Measurements from ENCODE around the gene LONP1. TPM values are rescaled to one million over a fixed set of nuclear protein-coding genes. Genes with fewer than 3 reads are reported as not detected.

LONP1 gene
- 85.5 and 107 TPM in 2 replicates for total RNA-seq

GRCh38 chr19:5719961-5720790 lies at the start of gene LONP1, which contains the start of gene CATSPERD:
LONP1 (minus strand) TSS chr19:5720146; CDS start chr19:5720132, 14 bp downstream.
CATSPERD (plus strand) TSS chr19:5720637; CDS start chr19:5720738, 101 bp downstream.

DNA sequence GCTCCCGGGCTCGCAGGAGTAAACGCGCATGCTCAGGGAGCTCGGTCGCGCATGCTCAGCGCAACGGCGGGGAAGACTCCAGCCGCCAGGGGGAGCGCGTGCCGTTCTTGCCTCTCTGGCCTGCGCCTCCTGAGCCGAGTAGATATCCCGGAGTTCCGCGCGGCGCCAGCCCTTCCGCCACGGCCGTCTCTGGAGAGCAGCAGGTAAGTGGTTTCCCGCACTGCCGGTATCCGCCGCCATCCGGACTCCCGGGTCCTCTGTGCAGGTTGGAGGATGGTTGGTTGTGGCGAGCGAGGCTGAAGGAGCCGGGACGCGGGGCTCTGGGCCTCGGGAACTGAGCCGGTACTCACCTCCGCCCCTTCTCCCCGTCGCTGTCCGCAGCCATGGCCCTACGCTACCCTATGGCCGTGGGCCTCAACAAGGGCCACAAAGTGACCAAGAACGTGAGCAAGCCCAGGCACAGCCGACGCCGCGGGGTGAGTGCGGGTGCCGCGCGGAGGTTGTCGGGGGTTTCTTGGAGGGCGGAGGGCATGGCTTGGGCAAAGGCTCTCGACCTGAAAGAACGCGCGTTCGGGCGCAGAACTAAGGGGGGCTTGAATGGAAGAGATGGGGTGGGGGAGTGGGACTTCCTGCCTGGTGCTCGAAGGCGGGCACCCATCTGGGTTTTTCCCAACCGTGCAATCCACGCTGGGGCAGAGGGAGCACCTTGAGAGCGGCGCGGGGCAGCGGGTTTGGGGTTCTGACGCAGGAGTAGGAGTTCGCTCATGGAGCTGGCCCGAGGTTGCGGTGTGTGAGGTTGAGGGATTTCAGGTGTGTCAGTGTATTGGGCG lies 29.6 kb downstream of the LONP1 start, which contains the start of gene RPL36:
Gene RPL36 (plus strand): TSS at position 171 of the 830 bp plus-strand sequence. CDS start 213 bp downstream, at position 384.

DNA sequence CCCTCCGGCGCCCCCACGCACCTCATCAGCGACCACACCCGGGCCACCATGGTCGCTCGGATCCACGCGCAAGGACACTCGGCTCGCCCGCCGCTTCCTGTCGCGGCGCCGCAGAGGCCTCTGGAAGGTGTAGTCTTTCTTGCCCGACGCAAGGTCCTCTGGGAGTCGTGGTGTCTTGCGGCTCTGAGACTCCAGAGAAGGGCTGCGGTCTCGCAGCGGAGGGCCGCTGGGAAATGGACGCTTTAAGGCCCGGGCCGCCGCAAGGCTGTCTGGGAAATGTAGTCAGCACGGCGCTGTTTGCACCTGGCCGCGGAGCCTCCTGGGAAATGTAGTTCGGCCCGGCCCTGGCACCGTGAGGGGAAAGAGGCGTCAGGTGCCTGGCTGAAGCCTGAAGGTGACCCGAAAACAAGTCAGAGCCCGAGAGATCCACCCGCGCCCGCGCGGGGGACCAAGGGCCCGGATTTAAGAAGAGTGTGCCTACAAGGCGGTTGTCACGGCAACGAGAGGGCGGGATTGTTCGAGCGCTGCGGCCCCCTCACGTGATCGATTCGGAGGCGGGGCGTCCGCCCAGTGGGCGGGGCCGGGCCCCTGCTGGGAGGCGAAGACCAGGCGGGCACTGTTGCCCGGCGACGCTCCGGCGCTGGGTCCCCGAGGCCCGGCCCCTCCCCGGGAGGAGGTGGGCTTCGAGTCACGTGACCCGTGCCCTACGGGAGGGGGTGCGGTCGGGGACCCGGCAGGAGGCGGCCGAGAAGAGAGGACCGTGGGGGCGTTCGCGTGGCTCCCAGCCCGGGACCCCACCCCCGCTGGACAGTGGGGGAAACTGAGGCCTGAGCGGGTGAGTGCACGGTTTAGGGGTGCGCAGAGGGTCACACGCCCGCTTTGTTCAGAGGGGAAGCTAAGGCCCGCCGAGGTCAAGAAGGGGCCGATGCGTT lies 39.2 kb downstream of the LONP1 start, which contains the start of the genes HSD11B1L and MICOS13:
Gene HSD11B1L (plus strand): TSS at position 591 of the 932 bp plus-strand sequence. CDS start 3,806 bp downstream, outside the sequence.
Gene MICOS13 (minus strand): TSS at position 80 of the 932 bp plus-strand sequence. CDS start 30 bp downstream, at position 50.

Other genes starting within 250 kb of the LONP1 start
- gene TINCR, start 152.2 kb downstream of the LONP1 start, total RNA-seq: not detected in 2 replicates
- 14.1 and 17.5 TPM in 2 replicates for gene SAFB2, start 97.4 kb downstream of the LONP1 start, total RNA-seq
- gene SAFB, start 97.1 kb downstream of the LONP1 start, total RNA-seq: 32.6 and 47.2 TPM in 2 replicates
- 45.6 and 74.7 TPM in 2 replicates for gene MICOS13, start 39.6 kb downstream of the LONP1 start, total RNA-seq
- gene HSD11B1L, start 39.1 kb downstream of the LONP1 start, total RNA-seq: 19.3 and 34.9 TPM in 2 replicates
- gene RPL36, start 29.9 kb downstream of the LONP1 start, total RNA-seq: 1,315 and 2,006 TPM in 2 replicates
- gene CATSPERD, start 491 bp upstream of the LONP1 start, total RNA-seq: not detected in 2 replicates
- gene PRR22, start 64.6 kb upstream of the LONP1 start, total RNA-seq: 0.60 and 2.2 TPM in 2 replicates
- 15.7 and 17.4 TPM in 2 replicates for gene DUS3L, start 71.0 kb upstream of the LONP1 start, total RNA-seq
- gene NRTN, start 84.9 kb upstream of the LONP1 start, total RNA-seq: 0.12 TPM in 1 of 2 replicates, not detected in the other
- not detected in 2 replicates for gene FUT6, start 119.6 kb upstream of the LONP1 start, total RNA-seq
- gene FUT3, start 131.3 kb upstream of the LONP1 start, total RNA-seq: not detected in 2 replicates
- not detected in 2 replicates for gene FUT5, start 150.4 kb upstream of the LONP1 start, total RNA-seq
- gene NDUFA11, start 183.6 kb upstream of the LONP1 start, total RNA-seq: 341 and 345 TPM in 2 replicates
- 3.5 and 4.9 TPM in 2 replicates for gene VMAC, start 184.7 kb upstream of the LONP1 start, total RNA-seq
- 2.0 and 4.9 TPM in 2 replicates for gene CAPS, start 194.1 kb upstream of the LONP1 start, total RNA-seq

Measured in pericardium fibroblast (primary cell).